Kidney epithelial cell (primary cell): Measurements from ENCODE around the gene MCTS1. TPM values are rescaled to one million over a fixed set of nuclear protein-coding genes. Genes with fewer than 3 reads are reported as not detected.

Source experiments
- DNase-seq: peaks from one replicate; pipeline ENCODE4 v3.0.0-alpha.2; 2010; ENCODE audit warnings: low read depth
- H3K27me3 ChIP-seq: 2 replicates; pipeline ENCODE4 v1.6.0; 2011; ENCODE audit warnings: low read length; ENCODE audit not compliant: control insufficient read depth, insufficient read depth
- H3K36me3 ChIP-seq: 2 replicates; pipeline ENCODE4 v1.5.1; 2011; ENCODE audit warnings: low read length; ENCODE audit not compliant: control insufficient read depth, insufficient read depth
- H3K4me3 ChIP-seq: 2 replicates; pipeline ENCODE4 v1.5.1; 2011; ENCODE audit warnings: low read depth, mild to moderate bottlenecking, control low read depth, low read length
- CTCF ChIP-seq: IDR thresholded peaks from 2 replicates; pipeline ENCODE4 v1.5.1; 2011; ENCODE audit warnings: mild to moderate bottlenecking, moderate library complexity, low read length, control low read depth, inconsistent platforms; ENCODE audit not compliant: insufficient read depth, poor library complexity, severe bottlenecking
- total RNA-seq: library from RNA; depleted of rRNA; stranded (reverse); fragments of >200 nt; gene quantifications from 2 replicates; pipeline ENCODE4 v1.2.3, GENCODE V29; 2015

The MCTS1 gene
- total RNA-seq, 1 donor from 2014 or later: 36.6 TPM

GRCh38 chrX:120561634-120562568, 42.0 kb upstream of the MCTS1 start:
- TF ChIP-seq CTCF: no peak

GRCh38 chrX:120562569-120562926, 41.4 kb upstream of the MCTS1 start:
- Histone ChIP-seq H3K27me3 (no peaks in the 10 kb centered on the region), H3K36me3 (no peaks in the 10 kb centered on the region), H3K4me3 (no peak overlapping the region)
- no peak for TF ChIP-seq CTCF
- no peak for DNase-seq

More at GRCh38 chrX:120561634-120562568, 42.0 kb upstream of the MCTS1 start:
- H3K4me3 ChIP-seq: peak overlapping the region; percentile 72
- no peaks in the 10 kb centered on the region for H3K36me3 ChIP-seq
- no peaks in the 10 kb centered on the region for H3K27me3 ChIP-seq
- DNase-seq: no peak

GRCh38 chrX:120564925-120565324, 39.0 kb upstream of the MCTS1 start:
- no peak for DNase-seq
- H3K27me3 ChIP-seq: no peaks in the 10 kb centered on the region

GRCh38 chrX:120566817-120567216, 37.1 kb upstream of the MCTS1 start:
- H3K27me3 ChIP-seq: no peaks in the 10 kb centered on the region
- H3K36me3 ChIP-seq: no peaks in the 10 kb centered on the region
- TF ChIP-seq CTCF: no peak
- H3K4me3 ChIP-seq: no peak overlapping the region
- DNase-seq: no peak

More at GRCh38 chrX:120564925-120565324, 39.0 kb upstream of the MCTS1 start:
- Histone ChIP-seq H3K4me3 (no peak overlapping the region), H3K36me3 (no peaks in the 10 kb centered on the region)
- no peak for TF ChIP-seq CTCF

- DNase-seq: no peak
- TF ChIP-seq CTCF: no peak
- no peak overlapping the region for H3K4me3 ChIP-seq
- no peaks in the 10 kb centered on the region for H3K36me3 ChIP-seq
- H3K27me3 ChIP-seq: no peaks in the 10 kb centered on the region
Observed at GRCh38 chrX:120568035-120568434, 35.9 kb upstream of the MCTS1 start.
